Sciatic nerve (tissue), 2 donors: ENCODE results near the gene NDC1. TPM values are rescaled to one million over a fixed set of nuclear protein-coding genes. Genes with fewer than 3 reads are reported as not detected.
"Not testable (repeated sequence)": the region's sequence is repeated elsewhere in the genome, so short reads cannot be mapped to it uniquely, and the experiment has no call there.

Experiments used
- ATAC-seq: fragments of 200-7000 bp; cut with Tn5 transposase; one replicate; pipeline ENCODE4 v1.9.1; 2020; ENCODE audit warnings: mild to moderate bottlenecking, moderate library complexity
- DNase-seq: peaks from one replicate; pipeline ENCODE4 v3.0.0-alpha.2; 2020; ENCODE audit warnings: low spot score
- intact Hi-C: fragments of 100-400 bp; cut with DNase I; formaldehyde crosslinking; loops from one replicate; pipeline ENCODE4 v1.14.2; 2022
- total RNA-seq: library from RNA; stranded (reverse); fragmentation: NEBNext Ultra II Directional; extraction: Animal tissue kit (Norgen Biotek cat#: 25700); gene quantifications from one replicate; pipeline ENCODE4 v1.2.1, GENCODE V29; 2021
- donor health status: DM: no; HTN: no; CAD: no.
- donor health status: DM: no; HTN: no; CAD: no.

Gene NDC1
- total RNA-seq, 1 donor from 2014 or later: 8.0 TPM

DNA sequence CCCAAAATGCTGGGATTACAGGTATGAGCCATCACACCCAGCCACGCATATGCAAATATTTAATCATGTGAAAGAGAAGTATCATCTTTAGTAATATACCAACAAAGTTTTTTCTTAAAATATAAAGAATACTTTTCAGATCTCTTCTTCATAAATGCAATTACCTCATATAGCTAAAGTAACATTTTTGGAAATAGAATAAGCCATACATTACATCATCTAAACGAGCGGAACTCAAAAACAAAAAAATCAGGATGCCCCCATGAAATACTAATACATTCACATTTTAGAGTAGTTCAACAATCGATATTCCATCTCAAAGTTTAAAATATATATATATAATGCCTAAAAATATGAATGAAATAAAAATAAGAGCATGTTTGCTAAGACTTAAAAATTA is 4.7 kb downstream of the NDC1 start:
- no peak for DNase-seq
- ATAC-seq: no peak
- intact Hi-C loops: no loop called here

DNA sequence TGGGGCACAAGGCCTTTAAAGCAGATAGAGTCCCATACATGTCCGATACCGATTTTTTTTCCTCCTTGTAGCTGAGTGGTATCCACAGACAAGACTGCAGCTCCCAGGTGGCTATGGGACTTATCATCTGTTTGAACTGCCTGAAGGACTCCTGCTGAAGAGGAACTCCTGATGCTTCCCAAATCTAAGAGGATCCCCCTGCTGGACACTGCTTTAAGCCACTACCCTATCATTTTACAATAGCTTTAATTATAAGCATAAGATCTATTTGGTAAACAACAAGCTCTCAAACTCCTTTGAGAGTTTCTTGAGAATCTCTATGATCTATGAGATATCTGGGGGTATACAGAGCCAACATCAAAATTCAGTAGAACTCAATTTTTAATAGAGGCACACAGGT is 11.7 kb downstream of the NDC1 start:
- ATAC-seq (no peak), DNase-seq (no peak)
- intact Hi-C loops: no loop called here

DNA sequence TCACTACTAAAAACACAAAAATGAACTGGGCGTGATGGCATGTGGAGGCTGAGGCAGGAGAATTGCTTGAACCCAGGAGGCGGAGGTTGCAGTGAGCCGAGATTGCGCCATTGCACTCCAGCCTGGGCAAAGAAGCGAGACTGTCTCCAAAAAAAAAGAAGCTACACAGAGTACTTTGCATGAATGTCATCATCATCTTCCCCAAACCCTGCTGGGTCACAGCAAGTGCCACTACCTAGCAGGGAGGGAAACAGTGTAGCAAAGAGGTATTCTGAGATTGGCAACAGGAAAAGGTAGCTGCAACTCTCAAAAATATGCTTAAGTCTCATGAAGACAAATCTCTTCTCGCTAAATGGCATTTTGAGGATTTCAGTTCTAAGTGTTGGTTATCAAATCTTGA is 12.8 kb downstream of the NDC1 start:
- ATAC-seq: no peak
- intact Hi-C loops: no loop called here
- no peak for DNase-seq

DNA sequence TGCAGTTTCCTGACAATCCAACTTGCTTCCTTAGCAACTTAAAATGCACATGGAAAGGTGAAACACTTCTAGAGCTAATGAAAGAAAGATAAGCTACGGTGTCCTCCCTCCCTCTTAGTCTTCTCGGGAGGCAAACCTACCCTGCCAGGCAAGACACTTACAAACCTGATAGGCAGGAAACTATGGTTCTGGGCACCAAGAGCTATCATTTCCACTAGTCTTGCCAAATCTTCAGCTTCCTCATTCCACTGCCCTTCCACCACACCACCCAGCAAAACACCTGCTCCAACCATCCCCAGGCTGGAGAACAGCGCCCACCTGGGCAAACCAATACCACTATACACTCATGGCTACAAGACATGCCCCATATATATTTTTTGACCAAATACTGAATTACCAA is 15.2 kb downstream of the NDC1 start:
- no peak for ATAC-seq
- DNase-seq: no peak
- intact Hi-C loops: no loop called here

DNA sequence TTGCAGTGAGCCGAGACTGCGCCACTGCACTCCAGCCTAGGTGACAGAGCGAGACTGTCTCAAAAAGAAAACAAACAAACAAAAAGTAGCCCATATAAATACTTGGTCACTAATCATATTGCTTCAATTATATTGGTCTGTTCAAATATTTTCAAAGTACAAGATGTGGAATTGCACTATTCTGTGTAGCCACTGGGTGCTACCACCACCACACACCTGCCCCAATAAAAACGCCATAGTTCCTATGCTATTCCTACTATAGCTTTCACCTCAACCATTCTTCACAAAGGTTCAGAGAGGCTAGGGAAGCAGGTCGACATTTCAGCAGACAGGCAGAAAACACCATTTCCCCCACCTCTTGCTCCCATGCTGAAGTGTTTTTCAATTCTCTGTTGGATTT is 16.7 kb downstream of the NDC1 start:
- ATAC-seq (no peak), DNase-seq (no peak)
- intact Hi-C loops: no loop called here

DNA sequence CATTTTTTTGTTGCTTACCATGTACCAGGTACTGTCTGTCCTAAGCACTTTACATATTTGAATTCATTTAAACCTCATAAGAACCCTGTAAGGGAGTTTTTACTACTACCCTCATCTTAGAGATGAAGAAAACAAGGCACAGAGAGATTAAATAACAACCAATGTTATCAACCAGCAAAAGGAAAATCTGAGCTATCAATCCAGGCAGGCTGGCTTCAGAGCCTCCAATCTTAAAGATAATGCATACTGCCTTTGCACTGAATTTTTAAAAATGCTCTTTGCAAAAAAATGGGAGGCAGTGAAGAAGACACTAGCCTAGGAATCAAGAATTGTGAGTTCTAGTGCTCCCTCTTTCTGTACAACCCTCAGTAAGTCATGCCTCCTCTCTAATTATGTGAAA is 18.7 kb downstream of the NDC1 start:
- no peak for DNase-seq
- ATAC-seq: no peak
- intact Hi-C loops: no loop called here

DNA sequence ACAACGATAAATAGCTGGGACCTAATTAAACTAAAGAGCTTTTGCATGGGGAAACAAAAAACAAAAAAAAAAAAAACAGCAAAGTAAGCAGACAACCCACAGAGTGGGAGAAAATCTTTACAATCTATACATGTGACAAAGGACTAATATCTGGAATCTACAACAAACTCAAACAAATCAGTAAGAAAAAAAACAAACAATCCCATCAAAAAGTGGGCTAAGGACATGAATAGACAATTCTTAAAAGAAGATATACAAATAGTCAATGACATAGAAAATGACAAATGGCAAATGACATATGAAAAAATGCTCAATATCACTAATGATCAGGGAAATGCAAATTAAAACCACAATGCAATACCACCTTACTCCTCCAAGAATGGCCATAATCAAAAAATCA is 21.5 kb downstream of the NDC1 start:
- DNase-seq, ATAC-seq, intact Hi-C loops: not testable (repeated sequence)

DNA sequence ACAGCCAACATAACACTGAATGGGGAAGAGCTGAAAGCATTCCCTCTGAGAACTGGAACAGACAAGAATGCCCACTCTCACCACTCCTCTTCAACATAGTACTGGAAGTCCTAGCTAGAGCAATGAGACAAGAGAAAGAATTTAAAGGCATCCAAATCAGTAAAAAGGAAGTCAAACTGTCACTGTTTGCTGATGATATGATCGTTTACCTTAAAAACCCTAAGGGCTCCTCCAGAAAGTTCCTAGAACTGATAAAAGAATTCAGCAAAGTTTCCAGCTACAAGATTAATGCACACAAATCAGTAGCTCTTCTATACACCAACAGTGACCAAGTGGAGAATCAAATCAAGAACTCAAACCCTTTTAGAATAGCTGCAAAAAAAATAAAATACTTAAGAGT is 22.6 kb downstream of the NDC1 start:
- DNase-seq, intact Hi-C loops, ATAC-seq: not testable (repeated sequence)

DNA sequence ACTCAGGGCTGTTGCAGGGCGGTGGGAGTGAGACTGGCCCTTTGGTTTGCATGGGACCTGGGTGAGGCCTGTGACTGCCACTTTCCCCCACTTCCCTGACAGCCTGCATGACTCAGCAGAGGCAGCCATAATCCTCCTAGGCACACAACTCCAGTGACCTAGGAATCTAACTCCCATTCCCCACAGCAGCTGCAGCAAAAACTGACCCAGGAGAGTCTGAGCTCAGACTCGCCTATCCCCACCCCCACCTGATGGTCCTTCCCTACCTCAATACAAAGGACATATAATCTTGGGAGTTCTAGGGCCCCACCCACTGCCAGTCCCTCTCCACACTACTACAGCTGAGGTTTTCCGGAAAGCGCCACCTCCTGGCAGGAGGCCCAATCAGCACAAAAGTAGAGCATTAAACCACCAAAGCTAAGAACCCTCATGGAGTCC is 26.7 kb downstream of the NDC1 start:
- intact Hi-C loops: no loop called here
- DNase-seq (no peak), ATAC-seq (no peak)

DNA sequence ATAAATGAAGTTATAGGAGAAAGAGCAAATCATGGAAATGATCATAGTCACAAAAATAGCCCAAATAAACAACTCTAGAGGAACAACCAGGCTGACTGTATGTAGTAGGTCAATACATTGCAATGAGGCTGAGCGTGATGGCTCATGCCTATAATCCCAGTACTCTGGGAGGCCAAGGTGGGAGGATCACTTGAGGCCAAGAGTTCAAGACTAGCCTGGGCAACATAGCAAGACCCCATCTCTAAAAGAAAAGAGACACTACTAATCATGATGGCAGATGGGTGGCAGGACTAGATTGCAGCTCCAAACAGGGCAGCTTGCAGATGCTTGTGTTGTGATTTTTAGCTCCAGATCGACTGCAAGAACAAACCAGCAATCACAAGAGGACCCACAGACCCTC is 27.6 kb downstream of the NDC1 start:
- intact Hi-C loops: no loop called here
- ATAC-seq: no peak
- no peak for DNase-seq

DNA sequence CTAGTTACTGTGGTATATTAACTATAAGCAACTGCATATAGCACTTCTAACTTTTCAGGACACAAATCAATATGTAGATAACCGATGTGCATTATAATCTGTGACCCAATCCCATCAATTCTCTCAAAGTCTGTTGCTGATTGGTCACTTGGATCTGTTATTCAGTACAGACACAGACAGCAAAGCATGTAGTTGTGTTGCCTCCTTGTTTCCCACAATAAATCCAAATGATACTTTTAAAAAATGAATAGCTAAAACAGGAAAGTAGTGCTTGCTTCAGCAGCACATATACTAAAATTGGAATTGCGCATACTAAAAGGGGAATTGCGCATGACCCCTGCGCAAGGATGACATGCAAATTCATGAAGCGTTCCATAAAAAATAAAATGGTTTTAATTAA is 28.1 kb downstream of the NDC1 start:
- no peak for DNase-seq

DNA sequence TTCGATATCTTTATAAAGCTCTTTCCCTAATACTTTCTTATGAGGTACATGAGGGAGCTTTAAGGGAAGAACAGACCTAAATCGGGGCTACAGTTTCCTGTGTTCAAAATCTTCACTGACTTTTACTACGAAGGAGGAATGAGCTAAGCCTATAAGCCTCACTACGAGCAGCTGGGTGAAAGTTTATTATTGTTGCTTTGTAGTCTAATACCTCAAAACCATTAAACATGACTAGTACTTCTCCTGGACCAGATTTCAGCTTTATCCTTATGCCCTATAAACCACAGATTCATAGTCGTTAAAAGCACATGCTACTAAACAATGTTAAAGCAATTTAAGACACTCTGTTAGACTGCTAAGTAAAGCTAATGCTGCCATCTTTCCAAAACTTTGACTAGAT is 30.2 kb downstream of the NDC1 start:
- intact Hi-C loops: no loop called here
- DNase-seq: no peak
- no peak for ATAC-seq

More for the DNA sequence above, 28.1 kb downstream of the NDC1 start:
- intact Hi-C loops: no loop called here
- no peak for ATAC-seq

DNA sequence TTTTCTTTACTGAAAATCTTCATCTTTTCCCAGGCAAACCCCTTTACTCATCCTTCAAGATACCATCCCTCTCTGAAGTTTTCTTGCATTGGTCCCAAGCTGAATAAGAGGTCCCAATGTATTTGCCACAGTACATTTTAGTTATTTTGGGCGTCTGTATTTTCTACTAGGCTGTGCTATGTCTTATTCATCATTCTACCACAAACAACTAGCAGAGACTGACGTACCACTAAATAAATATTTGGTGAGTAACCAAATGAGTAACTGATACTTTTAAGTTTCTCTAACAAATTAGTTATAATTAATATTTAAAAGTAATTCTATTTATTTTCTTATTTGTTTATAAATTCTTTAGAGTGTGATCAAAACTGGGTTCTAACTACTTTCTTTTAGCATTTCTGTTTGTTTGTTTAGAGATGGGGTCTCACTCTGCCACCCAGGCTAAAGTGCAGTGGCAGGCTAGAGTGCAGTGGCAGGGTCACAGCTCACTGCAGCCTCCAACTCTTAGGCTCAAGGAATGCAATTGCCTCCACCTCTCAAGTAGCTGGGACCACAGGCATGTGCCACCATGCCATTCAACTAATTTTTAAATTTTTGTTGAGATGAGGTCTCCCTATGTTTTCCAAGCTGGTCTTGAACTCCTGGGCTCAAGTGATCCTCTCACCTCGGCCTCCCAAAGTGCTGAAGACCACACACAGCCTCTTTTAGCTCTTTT is 33.1 kb downstream of the NDC1 start:
- no peak for ATAC-seq
- intact Hi-C loops: no loop called here

DNA sequence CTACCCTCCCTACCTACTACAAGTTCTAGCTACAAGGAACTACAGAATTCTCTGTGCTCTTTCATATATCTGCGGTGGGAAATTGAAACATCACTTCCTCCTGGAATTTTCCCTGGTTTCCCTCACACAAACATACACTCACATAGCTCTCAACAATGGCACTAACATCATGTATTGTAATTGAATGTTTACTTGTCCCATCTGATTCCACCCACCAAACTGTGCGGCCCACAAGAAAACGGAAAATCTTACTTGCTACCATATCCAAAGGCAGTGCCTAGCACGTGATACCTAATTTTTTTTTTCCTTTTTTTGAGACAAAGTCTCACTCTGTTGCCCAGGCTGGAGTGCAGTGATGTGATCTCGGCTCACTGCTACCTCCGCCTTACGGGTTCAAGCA is 33.9 kb downstream of the NDC1 start:
- DNase-seq (no peak), ATAC-seq (no peak)
- intact Hi-C loops: no loop called here

More for the DNA sequence above, 33.1 kb downstream of the NDC1 start:
- DNase-seq: no peak

DNA sequence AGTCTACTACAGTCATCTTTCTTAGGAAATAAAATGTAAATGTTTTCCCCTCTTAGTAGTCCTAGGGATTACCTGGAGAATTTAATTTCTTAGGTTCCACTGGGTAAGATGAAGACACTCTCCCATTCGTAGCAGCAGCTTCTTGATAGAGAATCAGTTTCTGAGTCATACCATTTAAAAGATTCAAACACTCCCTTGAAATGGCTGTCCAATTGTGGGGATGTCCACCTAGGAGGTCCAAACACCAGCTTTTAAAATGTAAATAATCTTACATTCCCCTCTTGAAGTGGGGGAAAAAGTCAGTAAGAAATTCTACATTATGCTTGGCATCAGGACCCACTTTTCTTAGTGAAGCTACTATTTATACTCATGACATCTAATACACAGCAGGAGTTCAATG is 37.5 kb downstream of the NDC1 start:
- ATAC-seq: no peak
- no peak for DNase-seq
- intact Hi-C loops: no loop called here

DNA sequence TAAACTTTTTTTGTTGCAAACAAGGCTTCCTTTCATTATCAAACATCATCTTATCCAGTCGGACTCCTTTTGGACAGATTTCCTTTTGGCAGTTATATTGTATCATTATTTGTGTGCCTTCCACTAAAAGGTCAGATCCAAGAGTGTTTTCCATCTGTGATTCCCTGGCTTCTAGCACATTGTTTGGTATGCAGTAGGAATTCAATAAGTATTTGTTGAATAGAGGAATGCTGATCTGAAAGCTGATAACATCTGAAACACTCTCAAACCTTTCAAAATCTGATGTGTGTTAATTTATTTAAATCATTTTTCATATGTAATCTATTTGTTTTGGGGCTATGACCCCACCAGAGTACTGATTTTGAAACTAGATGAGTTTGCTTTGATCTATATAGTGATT is 39.0 kb downstream of the NDC1 start:
- ATAC-seq: no peak
- no peak for DNase-seq
- intact Hi-C loops: no loop called here

DNA sequence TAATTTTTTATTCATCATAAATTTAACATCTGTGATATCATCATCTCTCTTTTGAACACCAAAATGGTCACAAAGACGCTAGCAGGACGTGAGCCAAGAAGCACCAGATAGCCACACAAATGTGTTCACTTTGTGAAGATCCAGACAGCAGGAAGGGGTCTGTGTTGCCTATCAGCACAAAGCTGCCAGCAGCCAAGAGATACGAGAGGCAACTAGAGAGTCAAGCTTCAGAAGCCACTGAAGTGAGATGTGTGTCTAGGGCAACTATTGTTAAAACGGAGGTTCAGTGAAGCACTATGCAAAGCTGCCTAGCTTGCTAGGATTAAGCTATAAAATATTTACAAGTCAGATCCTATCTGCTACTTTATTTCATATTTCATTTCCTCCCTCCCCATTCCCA is 45.3 kb downstream of the NDC1 start:
- ATAC-seq: no peak
- DNase-seq: no peak
- intact Hi-C loops: no loop called here

DNA sequence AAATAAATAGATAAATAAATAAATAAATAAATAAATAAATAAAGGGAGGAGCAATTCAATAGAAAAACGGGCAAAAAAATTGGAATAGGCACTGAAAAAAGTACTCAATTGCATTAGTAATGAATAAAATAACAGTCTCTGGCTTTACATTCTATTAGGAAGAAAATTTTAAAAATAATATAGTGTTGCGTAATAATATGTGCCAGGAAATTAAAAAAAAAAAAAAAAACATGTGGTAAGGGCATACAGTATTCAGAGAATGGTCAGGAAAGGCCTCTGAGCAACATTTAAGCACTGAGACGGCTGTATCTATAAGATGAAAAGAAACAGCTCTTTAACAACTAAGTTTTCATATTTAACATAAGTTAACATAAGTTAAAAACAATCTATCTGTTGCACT is 50.4 kb downstream of the NDC1 start:
- ATAC-seq (no peak), DNase-seq (no peak)
- intact Hi-C loops: no loop called here

DNA sequence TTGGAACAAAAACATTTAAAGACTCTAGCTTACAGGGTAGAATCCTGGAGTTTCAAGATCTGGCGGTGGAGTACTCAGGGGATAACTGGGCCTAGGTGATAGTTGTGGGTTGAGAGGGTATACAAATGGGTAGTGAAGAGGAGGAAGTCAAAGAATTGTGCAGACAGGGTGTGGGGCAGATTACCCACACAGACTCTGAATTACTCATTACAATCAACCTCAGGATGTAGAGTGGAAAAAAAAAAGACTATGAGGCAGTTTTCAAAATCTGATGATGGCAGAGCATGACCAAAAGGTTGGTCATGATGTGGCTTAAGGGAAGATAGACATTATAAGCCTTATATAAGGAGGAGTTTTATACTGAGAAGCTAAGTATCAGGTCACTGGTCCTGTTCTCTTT is 55.0 kb downstream of the NDC1 start:
- DNase-seq (no peak), ATAC-seq (no peak)
- intact Hi-C loops: no loop called here

DNA sequence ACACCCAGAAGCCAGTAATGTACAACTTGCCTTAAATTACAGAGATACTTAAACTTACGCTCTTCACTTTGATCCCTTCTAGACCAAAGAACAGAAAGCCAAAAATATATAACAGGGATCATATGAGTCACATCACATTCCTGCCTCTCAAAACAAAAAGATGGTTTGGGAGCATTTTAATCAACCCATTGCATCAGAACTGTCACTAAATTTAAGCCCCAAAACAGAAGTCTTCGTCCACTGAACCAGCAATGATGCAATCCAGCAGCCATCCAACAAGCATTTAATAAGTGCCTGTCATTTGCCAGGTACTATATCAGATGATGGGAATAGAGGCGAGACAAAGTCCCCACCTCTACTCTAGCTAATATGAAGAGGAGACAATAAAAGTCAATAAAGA is 56.4 kb downstream of the NDC1 start:
- intact Hi-C loops: no loop called here
- no peak for DNase-seq

DNA sequence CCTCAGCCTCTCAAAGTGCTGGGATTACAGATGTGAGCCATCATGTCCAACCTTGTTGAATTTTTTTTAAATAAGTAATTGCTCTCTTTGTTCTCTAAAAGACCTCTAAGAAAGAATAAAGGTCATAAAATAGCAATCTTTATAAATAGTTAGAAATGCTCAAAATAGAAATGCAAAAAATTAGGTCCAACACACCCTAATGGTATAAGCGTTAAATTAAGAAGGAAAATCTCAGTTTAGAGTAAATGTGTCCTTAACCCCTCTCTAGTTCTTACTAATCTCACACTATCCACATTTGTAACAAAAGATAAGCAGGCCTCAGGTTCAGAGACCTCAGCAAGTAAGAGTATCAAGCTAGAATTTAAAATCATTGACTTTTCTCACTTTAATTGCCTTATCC is 60.8 kb downstream of the NDC1 start:
- no peak for ATAC-seq
- intact Hi-C loops: no loop called here
- DNase-seq: no peak

More for the DNA sequence above, 56.4 kb downstream of the NDC1 start:
- ATAC-seq: no peak
